H9 (cell line): Measurements from ENCODE around the gene CNIH2. TPM values are rescaled to one million over a fixed set of nuclear protein-coding genes. Genes with fewer than 3 reads are reported as not detected.

Experiments used
- DNase-seq: peaks from one replicate; pipeline ENCODE4 v3.0.0-alpha.2; 2017
- H2AFZ ChIP-seq: one replicate; pipeline ENCODE4 v1.6.1; 2013; ENCODE audit warnings: mild to moderate bottlenecking, low read length, control low read depth, moderate library complexity
- H2AK5ac ChIP-seq: 2 replicates; pipeline ENCODE4 v1.6.1; 2013; ENCODE audit warnings: low read length, control low read depth, mixed read lengths; ENCODE audit not compliant: insufficient read length
- H2BK120ac ChIP-seq: one replicate; pipeline ENCODE4 v1.6.1; 2013; ENCODE audit warnings: low read depth, mild to moderate bottlenecking, low read length, control low read depth, inconsistent platforms; ENCODE audit not compliant: poor library complexity, severe bottlenecking
- H2BK12ac ChIP-seq: 2 replicates; pipeline ENCODE4 v1.6.1; 2013; ENCODE audit warnings: low read length, control low read depth, mixed read lengths, low read depth; ENCODE audit not compliant: insufficient read length
- H2BK15ac ChIP-seq: 2 replicates; pipeline ENCODE4 v1.6.1; 2013; ENCODE audit warnings: low read depth, low read length, control low read depth
- H2BK20ac ChIP-seq: one replicate; pipeline ENCODE4 v1.6.1; 2013; ENCODE audit warnings: low read depth, mild to moderate bottlenecking, low read length, control low read depth, inconsistent platforms; ENCODE audit not compliant: poor library complexity, severe bottlenecking
- H2BK5ac ChIP-seq: 2 replicates; pipeline ENCODE4 v1.6.1; 2013; ENCODE audit warnings: low read length, control low read depth, mixed read lengths; ENCODE audit not compliant: insufficient read length
- H3K14ac ChIP-seq: 2 replicates; pipeline ENCODE4 v1.6.1; 2013; ENCODE audit warnings: low read length, control low read depth; ENCODE audit not compliant: insufficient read depth
- H3K18ac ChIP-seq: 2 replicates; pipeline ENCODE4 v1.6.1; 2013; ENCODE audit warnings: low read depth, mild to moderate bottlenecking, mixed read lengths, low read length, control low read depth; ENCODE audit not compliant: insufficient read length
- H3K23ac ChIP-seq: 2 replicates; pipeline ENCODE4 v1.6.1; 2013; ENCODE audit warnings: low read length, control low read depth, mixed read lengths, low read depth; ENCODE audit not compliant: insufficient read length
- H3K23me2 ChIP-seq: 2 replicates; pipeline ENCODE4 v1.6.1; 2013; ENCODE audit warnings: low read depth, mild to moderate bottlenecking, mixed read lengths, low read length, control low read depth; ENCODE audit not compliant: insufficient read length, poor library complexity, severe bottlenecking
- H3K27ac ChIP-seq: 2 replicates; pipeline ENCODE4 v1.5.1; 2013; ENCODE audit warnings: low read length, control low read depth, mixed read lengths, low read depth; ENCODE audit not compliant: insufficient read length
- H3K27me3 ChIP-seq: 2 replicates; pipeline ENCODE4 v1.6.1; 2013; ENCODE audit warnings: low read length, control low read depth, inconsistent platforms; ENCODE audit not compliant: insufficient read depth
- H3K4ac ChIP-seq: 2 replicates; pipeline ENCODE4 v1.6.1; 2013; ENCODE audit warnings: low read depth, mild to moderate bottlenecking, control low read depth, inconsistent platforms, low read length, moderate library complexity
- H3K4me1 ChIP-seq: 2 replicates; pipeline ENCODE4 v1.6.1; 2013; ENCODE audit warnings: low read length, control low read depth, inconsistent platforms; ENCODE audit not compliant: insufficient read depth
- H3K4me2 ChIP-seq: 2 replicates; pipeline ENCODE4 v1.6.1; 2013; ENCODE audit warnings: low read length, control low read depth, mixed read lengths; ENCODE audit not compliant: insufficient read length, insufficient read depth
- H3K56ac ChIP-seq: 2 replicates; pipeline ENCODE4 v1.6.1; 2013; ENCODE audit warnings: low read depth, mild to moderate bottlenecking, mixed read lengths, low read length, control low read depth; ENCODE audit not compliant: insufficient read length
- H3K79me1 ChIP-seq: 2 replicates; pipeline ENCODE4 v1.6.1; 2013; ENCODE audit warnings: low read depth, mild to moderate bottlenecking, moderate library complexity, low read length, control low read depth, inconsistent platforms; ENCODE audit not compliant: insufficient read depth, poor library complexity, severe bottlenecking
- H3K79me2 ChIP-seq: 2 replicates; pipeline ENCODE4 v1.6.1; 2013; ENCODE audit warnings: low read length, control low read depth, inconsistent platforms; ENCODE audit not compliant: insufficient read depth
- H3K9ac ChIP-seq: 2 replicates; pipeline ENCODE4 v1.6.1; 2013; ENCODE audit warnings: low read length, control low read depth, mixed read lengths; ENCODE audit not compliant: insufficient read length; ENCODE audit errors: extremely low read depth
- H3K9me3 ChIP-seq: one replicate; pipeline ENCODE4 v1.6.1; 2013; ENCODE audit warnings: low read depth, low read length, inconsistent platforms; ENCODE audit not compliant: control insufficient read depth
- H3T11ph ChIP-seq: one replicate; pipeline ENCODE4 v1.6.1; 2013; ENCODE audit warnings: mild to moderate bottlenecking, low read length, control low read depth, inconsistent platforms
- H4K20me1 ChIP-seq: one replicate; pipeline ENCODE4 v1.6.1; 2013; ENCODE audit not compliant: control insufficient read depth, insufficient read length, insufficient read depth
- H4K5ac ChIP-seq: 2 replicates; pipeline ENCODE4 v1.6.1; 2013; ENCODE audit warnings: low read depth, mild to moderate bottlenecking, mixed read lengths, low read length, control low read depth; ENCODE audit not compliant: insufficient read length
- H4K8ac ChIP-seq: replicated peaks from 2 replicates; pipeline ENCODE4 v1.6.1; 2013; ENCODE audit warnings: low read length, control low read depth, mixed read lengths, low read depth; ENCODE audit not compliant: insufficient read length
- H4K91ac ChIP-seq: 2 replicates; pipeline ENCODE4 v1.6.1; 2013; ENCODE audit warnings: low read depth, mild to moderate bottlenecking, moderate library complexity, mixed read lengths, low read length, control low read depth; ENCODE audit not compliant: insufficient read length
- H3K27ac Mint-ChIP-seq, 3 experiments: 2 replicates in 2 of 3; 3 replicates in 1 of 3; pipeline ENCODE4 v1.8.0; 2020 to 2021; ENCODE audit warnings: mixed read lengths in 3 of 3, mild to moderate bottlenecking in 1 of 3, moderate library complexity in 1 of 3
- H3K27me3 Mint-ChIP-seq: 2 replicates; pipeline ENCODE4 v1.8.0; 2021; ENCODE audit warnings: low read depth, mild to moderate bottlenecking, moderate library complexity, mixed read lengths
- H3K36me3 Mint-ChIP-seq, 3 experiments: 2 replicates in 2 of 3; 3 replicates in 1 of 3; pipeline ENCODE4 v1.8.0; 2020 to 2021; ENCODE audit warnings: low read depth in 3 of 3, mixed read lengths in 3 of 3; ENCODE audit not compliant: insufficient read depth in 1 of 3
- H3K4me1 Mint-ChIP-seq, 2 experiments: 2 replicates each; pipeline ENCODE4 v1.8.0; 2020; ENCODE audit warnings: mixed read lengths in 2 of 2
- H3K4me3 Mint-ChIP-seq, 2 experiments: 2 replicates in 1 of 2; 3 replicates in 1 of 2; pipeline ENCODE4 v1.8.0; 2020 to 2021; ENCODE audit warnings: mild to moderate bottlenecking in 2 of 2, mixed read lengths in 2 of 2, moderate library complexity in 1 of 2
- H3K9me3 Mint-ChIP-seq, 2 experiments: 2 replicates in 1 of 2; 3 replicates in 1 of 2; pipeline ENCODE4 v1.8.0; 2020; ENCODE audit warnings: mild to moderate bottlenecking in 2 of 2, mixed read lengths in 2 of 2, moderate library complexity in 1 of 2
- CTCF ChIP-seq: fragments of 200-600 bp; sonication (generic); conservative IDR thresholded peaks from 3 replicates; pipeline ENCODE4 v1.8.0; 2021; ENCODE audit warnings: antibody characterized with exemption, mild to moderate bottlenecking
- WGBS: extraction: QIAGEN DNeasy Blood & Tissue Kit; methylation state at CpG from one replicate; pipeline ENCODE4 v1.1.7; 2013; ENCODE audit warnings: missing lambda C conversion rate, low lambda C conversion rate, mixed read lengths; ENCODE audit not compliant: insufficient read length; ENCODE audit errors: extremely low coverage; 5-methylcytosine and 5-hydroxymethylcytosine counted together
- total RNA-seq: library from RNA; stranded (reverse); gene quantifications from 2 replicates; pipeline ENCODE4 v1.2.1, GENCODE V29; 2021

CNIH2 gene
- total RNA-seq, 1 experiment from 2014 or later = 12.0 TPM

GRCh38 chr11:66262696-66263095, 15.3 kb upstream of the CNIH2 start:
- no peak overlapping the region for H3K9ac ChIP-seq
- H4K8ac ChIP-seq = no peak overlapping the region
- no peak for DNase-seq
- no peak overlapping the region for H3K23ac ChIP-seq
- Mint-ChIP-seq H3K4me1 (peaks cover 16 to 19% of the 10 kb centered on the region in 2 experiments), H3K27me3 (no peaks in the 10 kb centered on the region), H3K9me3 (peaks cover 0 to 2% of the 10 kb centered on the region in 2 experiments; a peak in 1 of 5 replicates), H3K36me3 (peaks cover 22 to 67% (median 62%) of the 10 kb centered on the region in 3 experiments), H3K27ac (no peak overlapping the region), H3K4me3 (no peak overlapping the region)
- H3K27me3 ChIP-seq = no peaks in the 10 kb centered on the region
- H3K4me2 ChIP-seq = no peak overlapping the region
- H3K56ac ChIP-seq = no peak overlapping the region
- no peak overlapping the region for H2BK12ac ChIP-seq
- H3K9me3 ChIP-seq = no peaks in the 10 kb centered on the region
- H3K27ac ChIP-seq = no peak overlapping the region
- no peak overlapping the region for H4K91ac ChIP-seq
- H2BK5ac ChIP-seq = no peak overlapping the region
- no peak overlapping the region for H2AK5ac ChIP-seq
- H2AFZ ChIP-seq = no peak overlapping the region
- H3K18ac ChIP-seq = no peak overlapping the region
- H2BK120ac ChIP-seq = no peak overlapping the region
- no peaks in the 10 kb centered on the region for H3K79me1 ChIP-seq
- no peaks in the 10 kb centered on the region for H3K23me2 ChIP-seq
- no peaks in the 10 kb centered on the region for H3K79me2 ChIP-seq
- no peak overlapping the region for H3K14ac ChIP-seq
- H4K20me1 ChIP-seq = peaks cover 2% of the 10 kb centered on the region
- H2BK15ac ChIP-seq = no peak overlapping the region
- no peak overlapping the region for H4K5ac ChIP-seq
- no peaks in the 10 kb centered on the region for H3K4me1 ChIP-seq
- no CpG with 5 or more reads among the region's 12 CpGs for WGBS
- H3T11ph ChIP-seq = no peak overlapping the region
- no peak overlapping the region for H3K4ac ChIP-seq
- no peak overlapping the region for H2BK20ac ChIP-seq
- TF ChIP-seq CTCF = no peak
